GM12865 (cell line): Measurements from ENCODE around the gene NPR1.
A peak's percentile ranks its signal among the peaks of the same experiment; 100 is the strongest.

Experiments used
- DNase-seq: peaks from one replicate; pipeline ENCODE4 v3.0.0; 2010; ENCODE audit warnings: low read depth
- H3K4me3 ChIP-seq: 2 replicates; pipeline ENCODE4 v1.5.1; 2011; ENCODE audit warnings: mild to moderate bottlenecking, low read depth, low read length, control low read depth
- TF ChIP-seq, protein P1 (sequence below): IDR thresholded peaks from 2 replicates; pipeline ENCODE4 v1.5.1; 2011; ENCODE audit warnings: low read length, control low read depth, low read depth, inconsistent platforms; ENCODE audit not compliant: insufficient read depth; ENCODE audit errors: missing control alignments

The NPR1 gene

DNA sequence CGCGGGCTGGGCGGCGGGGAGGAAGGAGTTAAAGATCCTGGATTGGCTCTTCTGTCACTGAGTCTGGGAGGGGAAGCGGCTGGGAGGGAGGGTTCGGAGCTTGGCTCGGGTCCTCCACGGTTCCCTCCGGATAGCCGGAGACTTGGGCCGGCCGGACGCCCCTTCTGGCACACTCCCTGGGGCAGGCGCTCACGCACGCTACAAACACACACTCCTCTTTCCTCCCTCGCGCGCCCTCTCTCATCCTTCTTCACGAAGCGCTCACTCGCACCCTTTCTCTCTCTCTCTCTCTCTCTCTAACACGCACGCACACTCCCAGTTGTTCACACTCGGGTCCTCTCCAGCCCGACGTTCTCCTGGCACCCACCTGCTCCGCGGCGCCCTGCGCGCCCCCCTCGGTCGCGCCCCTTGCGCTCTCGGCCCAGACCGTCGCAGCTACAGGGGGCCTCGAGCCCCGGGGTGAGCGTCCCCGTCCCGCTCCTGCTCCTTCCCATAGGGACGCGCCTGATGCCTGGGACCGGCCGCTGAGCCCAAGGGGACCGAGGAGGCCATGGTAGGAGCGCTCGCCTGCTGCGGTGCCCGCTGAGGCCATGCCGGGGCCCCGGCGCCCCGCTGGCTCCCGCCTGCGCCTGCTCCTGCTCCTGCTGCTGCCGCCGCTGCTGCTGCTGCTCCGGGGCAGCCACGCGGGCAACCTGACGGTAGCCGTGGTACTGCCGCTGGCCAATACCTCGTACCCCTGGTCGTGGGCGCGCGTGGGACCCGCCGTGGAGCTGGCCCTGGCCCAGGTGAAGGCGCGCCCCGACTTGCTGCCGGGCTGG lies at the start of gene NPR1:
TSS of gene NPR1 (plus strand) at position 170 of the 818 bp plus-strand sequence. CDS start at position 591, 421 bp downstream.
- TF ChIP-seq, protein P1, sequence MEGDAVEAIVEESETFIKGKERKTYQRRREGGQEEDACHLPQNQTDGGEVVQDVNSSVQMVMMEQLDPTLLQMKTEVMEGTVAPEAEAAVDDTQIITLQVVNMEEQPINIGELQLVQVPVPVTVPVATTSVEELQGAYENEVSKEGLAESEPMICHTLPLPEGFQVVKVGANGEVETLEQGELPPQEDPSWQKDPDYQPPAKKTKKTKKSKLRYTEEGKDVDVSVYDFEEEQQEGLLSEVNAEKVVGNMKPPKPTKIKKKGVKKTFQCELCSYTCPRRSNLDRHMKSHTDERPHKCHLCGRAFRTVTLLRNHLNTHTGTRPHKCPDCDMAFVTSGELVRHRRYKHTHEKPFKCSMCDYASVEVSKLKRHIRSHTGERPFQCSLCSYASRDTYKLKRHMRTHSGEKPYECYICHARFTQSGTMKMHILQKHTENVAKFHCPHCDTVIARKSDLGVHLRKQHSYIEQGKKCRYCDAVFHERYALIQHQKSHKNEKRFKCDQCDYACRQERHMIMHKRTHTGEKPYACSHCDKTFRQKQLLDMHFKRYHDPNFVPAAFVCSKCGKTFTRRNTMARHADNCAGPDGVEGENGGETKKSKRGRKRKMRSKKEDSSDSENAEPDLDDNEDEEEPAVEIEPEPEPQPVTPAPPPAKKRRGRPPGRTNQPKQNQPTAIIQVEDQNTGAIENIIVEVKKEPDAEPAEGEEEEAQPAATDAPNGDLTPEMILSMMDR, result no peak
- peak; percentile 19 for DNase-seq
- peak within 1 kb of the TSS; percentile 2 for H3K4me3 ChIP-seq

DNA sequence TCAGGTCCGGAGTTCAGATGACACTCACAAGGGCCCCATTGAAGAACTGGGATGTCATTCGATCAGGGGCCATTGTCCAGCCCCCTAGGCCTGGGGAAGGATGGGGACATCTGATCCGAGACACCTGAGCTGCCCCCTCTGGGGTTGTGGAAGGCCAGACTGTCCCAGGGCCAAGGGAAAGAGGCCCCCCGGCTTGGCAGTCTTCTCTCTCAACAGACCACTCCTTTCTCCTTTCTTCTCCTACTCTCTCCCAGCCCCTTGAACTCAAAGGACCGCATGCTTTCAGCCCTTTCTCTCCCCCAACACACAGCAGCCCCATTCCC lies 49.2 kb upstream of the NPR1 start:
- DNase-seq, result no peak
- H3K4me3 ChIP-seq, result no peak overlapping the region
- TF ChIP-seq, protein P1, result no peak

DNA sequence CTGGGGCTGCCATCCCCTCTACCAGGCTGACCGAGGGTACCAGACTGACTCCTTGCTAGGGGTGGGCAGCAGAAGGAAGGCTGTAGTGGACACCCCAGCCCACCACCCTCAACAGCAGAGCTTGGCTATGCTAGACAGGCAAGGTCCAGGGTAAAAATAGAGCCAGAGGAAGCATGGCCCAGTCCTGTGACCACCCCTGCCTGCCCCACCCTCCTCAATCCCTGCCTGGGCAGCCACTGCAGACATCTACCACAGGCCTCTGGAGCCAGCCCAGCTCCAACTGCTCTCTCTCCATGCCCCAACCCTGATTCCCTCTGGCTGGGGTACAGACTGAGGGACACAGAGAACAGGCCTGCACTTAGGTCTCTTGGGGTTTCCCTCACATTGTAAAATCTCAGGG lies 48.5 kb upstream of the NPR1 start:
- no peak overlapping the region for H3K4me3 ChIP-seq
- TF ChIP-seq, protein P1, result no peak
- no peak for DNase-seq

DNA sequence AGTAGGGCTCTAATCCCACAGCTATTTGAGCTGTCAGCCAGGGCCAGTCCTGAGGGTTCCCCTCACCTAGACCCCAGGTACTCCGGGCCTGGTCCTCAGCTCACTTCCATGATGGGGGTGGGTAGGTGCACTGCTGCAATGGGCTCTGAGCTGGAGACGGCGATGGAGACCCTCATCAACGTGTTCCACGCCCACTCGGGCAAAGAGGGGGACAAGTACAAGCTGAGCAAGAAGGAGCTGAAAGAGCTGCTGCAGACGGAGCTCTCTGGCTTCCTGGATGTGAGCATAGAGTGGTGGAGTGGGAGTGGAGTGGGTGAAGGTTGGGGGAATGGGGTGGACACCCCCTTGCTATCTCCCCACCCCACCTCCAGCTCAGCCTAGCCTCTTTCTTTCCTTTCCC lies 48.1 kb upstream of the NPR1 start:
- DNase-seq, result no peak
- TF ChIP-seq, protein P1, result no peak
- H3K4me3 ChIP-seq, result no peak overlapping the region

DNA sequence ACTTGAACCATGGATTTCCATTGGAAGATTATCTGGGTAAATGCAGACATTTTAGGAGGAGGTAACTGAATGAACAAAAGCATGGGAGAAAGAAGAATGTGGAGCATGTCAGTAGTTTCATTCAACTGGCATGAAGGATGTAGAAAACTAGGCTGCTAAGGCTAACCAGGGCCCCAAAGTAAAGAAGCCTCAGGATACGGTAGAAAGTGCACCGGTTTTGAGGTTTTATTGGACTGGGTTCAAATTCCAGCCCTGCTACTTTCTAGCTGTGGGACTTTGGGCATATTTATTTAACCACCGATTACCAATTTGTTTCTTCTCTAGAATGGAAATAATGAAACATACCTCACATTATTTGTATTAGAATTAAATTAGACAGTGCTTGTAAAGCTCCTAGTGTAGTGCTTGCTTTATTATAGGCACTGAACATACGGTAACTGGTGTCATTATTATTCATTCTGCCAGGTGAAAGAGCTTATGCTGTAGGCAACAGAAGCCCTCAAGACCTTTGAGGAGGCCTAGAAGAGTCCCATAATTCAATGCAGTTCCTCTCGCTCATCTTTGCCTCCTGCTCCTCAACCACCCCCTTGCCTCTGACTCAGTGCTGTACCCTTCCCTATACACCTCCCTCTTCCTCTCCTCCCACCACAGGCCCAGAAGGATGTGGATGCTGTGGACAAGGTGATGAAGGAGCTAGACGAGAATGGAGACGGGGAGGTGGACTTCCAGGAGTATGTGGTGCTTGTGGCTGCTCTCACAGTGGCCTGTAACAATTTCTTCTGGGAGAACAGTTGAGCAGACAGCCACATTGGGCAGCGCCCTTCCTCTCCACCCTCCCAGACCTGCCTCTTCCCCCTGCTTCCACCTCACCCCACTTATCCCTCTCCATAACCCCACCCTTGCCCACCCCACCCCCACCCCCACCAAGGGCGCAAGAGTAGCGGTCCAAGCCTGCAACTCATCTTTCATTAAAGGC lies 47.2 kb upstream of the NPR1 start:
- TF ChIP-seq, protein P1, result no peak
- DNase-seq, result no peak
- no peak overlapping the region for H3K4me3 ChIP-seq

DNA sequence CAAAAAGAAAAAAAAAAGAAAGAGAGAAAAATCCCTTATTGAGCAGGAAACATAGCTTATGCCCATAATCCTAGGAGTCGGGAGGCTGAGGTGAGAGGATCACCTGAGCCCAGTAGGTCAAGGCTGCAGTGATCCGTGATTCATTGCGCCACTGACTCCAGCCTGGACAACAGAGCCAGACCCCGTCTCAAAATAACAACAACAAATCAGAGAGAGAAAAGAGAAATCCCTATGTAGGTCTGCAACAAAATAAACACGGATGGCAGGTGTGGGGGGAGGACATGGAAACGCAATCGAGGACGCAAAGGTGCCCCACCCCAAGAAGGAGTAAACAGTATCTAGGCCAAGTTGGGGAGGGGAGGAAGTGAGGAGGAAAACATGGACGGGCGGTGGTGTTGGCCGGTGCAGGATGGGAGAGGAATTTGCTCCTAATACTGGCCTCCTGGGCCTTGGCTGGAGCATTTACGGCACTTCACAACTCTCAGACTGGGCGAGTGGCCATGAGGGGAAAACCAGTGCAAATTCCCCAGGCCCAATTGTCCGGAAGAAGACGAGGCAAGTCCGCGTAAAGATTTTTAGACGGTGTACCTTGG lies 45.2 kb upstream of the NPR1 start:
- peak overlapping the region; percentile 43 for H3K4me3 ChIP-seq
- TF ChIP-seq, protein P1, result no peak
- DNase-seq, result no peak
